B cell (primary cell): ENCODE data around the gene SH3RF3.

Source experiments
- CTCF ChIP-seq: fragments of 200-600 bp; IDR thresholded peaks from one replicate; pipeline ENCODE4 v1.8.0; 2022; ENCODE audit warnings: antibody characterized with exemption, mild to moderate bottlenecking
- EZH2 ChIP-seq: IDR thresholded peaks from 2 replicates; pipeline ENCODE4 v1.6.1; 2012; ENCODE audit warnings: borderline replicate concordance, low read depth, mild to moderate bottlenecking, moderate library complexity, low read length; ENCODE audit not compliant: insufficient read depth, poor library complexity, severe bottlenecking

GRCh38 chr2:109257653-109258052 lies 128.6 kb downstream of the SH3RF3 start:
- no peak for TF ChIP-seq EZH2
- no peak for TF ChIP-seq CTCF
